Activated T-cell treated with anti-CD3 and anti-CD28 coated beads, Interleukin-2, amount 50 U/mL, for 24 hours (primary cell): Measurements from ENCODE around the gene PPP1CA.
A peak's percentile ranks its signal among the peaks of the same experiment; 100 is the strongest.
"Not testable (repeated sequence)": the region's sequence is repeated elsewhere in the genome, so short reads cannot be mapped to it uniquely, and the experiment has no call there.

ENCODE experiments used
- DNase-seq: peaks from one replicate; pipeline ENCODE4 v3.0.0-alpha.2; 2020
- H3K27ac Mint-ChIP-seq: 2 replicates; pipeline ENCODE4 v1.8.0; 2020; ENCODE audit warnings: mild to moderate bottlenecking, mixed read lengths
- H3K27me3 Mint-ChIP-seq: 2 replicates; pipeline ENCODE4 v1.8.0; 2020; ENCODE audit warnings: mixed read lengths
- H3K36me3 Mint-ChIP-seq: 2 replicates; pipeline ENCODE4 v1.8.0; 2020; ENCODE audit warnings: low read depth, mixed read lengths
- H3K4me1 Mint-ChIP-seq: 2 replicates; pipeline ENCODE4 v1.8.0; 2020; ENCODE audit warnings: low read depth, mixed read lengths
- H3K4me3 Mint-ChIP-seq: 2 replicates; pipeline ENCODE4 v1.8.0; 2020; ENCODE audit warnings: mild to moderate bottlenecking, moderate library complexity, mixed read lengths
- H3K9me3 Mint-ChIP-seq: 2 replicates; pipeline ENCODE4 v1.8.0; 2020; ENCODE audit warnings: mixed read lengths

PPP1CA gene

GRCh38 chr11:67428052-67429001, 26.7 kb upstream of the PPP1CA start, which contains the start of gene RPS6KB2:
TSS of gene RPS6KB2 (plus strand) at chr11:67428494. CDS start at chr11:67428546, 52 bp downstream.
- DNase-seq: peak; percentile 100
- Mint-ChIP-seq H3K9me3 (no peaks in the 10 kb centered on the region), H3K27me3 (no peaks in the 10 kb centered on the region), H3K27ac (peak within 1 kb of the TSS; percentile 97), H3K4me3 (peak within 1 kb of the TSS; percentile 92), H3K4me1 (peaks cover 42% of the 10 kb centered on the region), H3K36me3 (peaks cover 48% of the 10 kb centered on the region)

- H3K9me3 Mint-ChIP-seq, H3K27me3 Mint-ChIP-seq, DNase-seq: not testable (repeated sequence)
- peak overlapping the region; percentile 97 for H3K27ac Mint-ChIP-seq
- H3K4me3 Mint-ChIP-seq: peak overlapping the region; percentile 92
- H3K36me3 Mint-ChIP-seq: peaks cover 38% of the 10 kb centered on the region
- H3K4me1 Mint-ChIP-seq: peaks cover 36% of the 10 kb centered on the region
Observed at GRCh38 chr11:67427364-67427859, 25.8 kb upstream of the PPP1CA start.

GRCh38 chr11:67423891-67424613, 22.4 kb upstream of the PPP1CA start:
- H3K27me3 Mint-ChIP-seq: no peaks in the 10 kb centered on the region
- no peaks in the 10 kb centered on the region for H3K9me3 Mint-ChIP-seq
- no peak overlapping the region for H3K27ac Mint-ChIP-seq
- peaks cover 30% of the 10 kb centered on the region for H3K4me1 Mint-ChIP-seq
- no peak for DNase-seq
- peaks cover 7% of the 10 kb centered on the region for H3K36me3 Mint-ChIP-seq
- H3K4me3 Mint-ChIP-seq: no peak overlapping the region

- H3K4me3 Mint-ChIP-seq: no peak overlapping the region
- H3K27me3 Mint-ChIP-seq: no peaks in the 10 kb centered on the region
- peaks cover 34% of the 10 kb centered on the region for H3K4me1 Mint-ChIP-seq
- H3K27ac Mint-ChIP-seq: no peak overlapping the region
- H3K36me3 Mint-ChIP-seq: peaks cover 2% of the 10 kb centered on the region
- H3K9me3 Mint-ChIP-seq: no peaks in the 10 kb centered on the region
- DNase-seq: no peak
Observed at GRCh38 chr11:67423466-67423865, 21.8 kb upstream of the PPP1CA start.

GRCh38 chr11:67422891-67423290, 21.2 kb upstream of the PPP1CA start:
- H3K36me3 Mint-ChIP-seq: no peaks in the 10 kb centered on the region
- H3K4me3 Mint-ChIP-seq: no peak overlapping the region
- no peak overlapping the region for H3K27ac Mint-ChIP-seq
- no peak for DNase-seq
- H3K4me1 Mint-ChIP-seq: peaks cover 38% of the 10 kb centered on the region
- H3K9me3 Mint-ChIP-seq: no peaks in the 10 kb centered on the region
- H3K27me3 Mint-ChIP-seq: no peaks in the 10 kb centered on the region

GRCh38 chr11:67421430-67422031, 19.9 kb upstream of the PPP1CA start:
- peak overlapping the region; percentile 86 for H3K27ac Mint-ChIP-seq
- H3K4me3 Mint-ChIP-seq: peak overlapping the region; percentile 65
- no peaks in the 10 kb centered on the region for H3K27me3 Mint-ChIP-seq
- no peak for DNase-seq
- no peaks in the 10 kb centered on the region for H3K36me3 Mint-ChIP-seq
- H3K9me3 Mint-ChIP-seq: no peaks in the 10 kb centered on the region
- H3K4me1 Mint-ChIP-seq: peaks cover 43% of the 10 kb centered on the region

- H3K27ac Mint-ChIP-seq: peak overlapping the region; percentile 90
- peak overlapping the region; percentile 79 for H3K4me3 Mint-ChIP-seq
- H3K4me1 Mint-ChIP-seq: peaks cover 50% of the 10 kb centered on the region
- H3K27me3 Mint-ChIP-seq: no peaks in the 10 kb centered on the region
- no peaks in the 10 kb centered on the region for H3K9me3 Mint-ChIP-seq
- H3K36me3 Mint-ChIP-seq: no peaks in the 10 kb centered on the region
- DNase-seq: peak; percentile 100
Observed at GRCh38 chr11:67420646-67421429, 19.2 kb upstream of the PPP1CA start.

- peak overlapping the region; percentile 90 for H3K27ac Mint-ChIP-seq
- H3K36me3 Mint-ChIP-seq: no peaks in the 10 kb centered on the region
- peak; percentile 72 for DNase-seq
- peaks cover 51% of the 10 kb centered on the region for H3K4me1 Mint-ChIP-seq
- no peaks in the 10 kb centered on the region for H3K9me3 Mint-ChIP-seq
- peak overlapping the region; percentile 79 for H3K4me3 Mint-ChIP-seq
- no peaks in the 10 kb centered on the region for H3K27me3 Mint-ChIP-seq
Observed at GRCh38 chr11:67420147-67420645, 18.5 kb upstream of the PPP1CA start.

GRCh38 chr11:67419325-67420049, 17.8 kb upstream of the PPP1CA start:
- peak overlapping the region; percentile 90 for H3K27ac Mint-ChIP-seq
- H3K4me1 Mint-ChIP-seq: peaks cover 54% of the 10 kb centered on the region

GRCh38 chr11:67418476-67419281, 17.0 kb upstream of the PPP1CA start:
- H3K27me3 Mint-ChIP-seq: no peaks in the 10 kb centered on the region
- H3K9me3 Mint-ChIP-seq: no peaks in the 10 kb centered on the region
- H3K27ac Mint-ChIP-seq: peak overlapping the region; percentile 79
- H3K4me3 Mint-ChIP-seq: peak overlapping the region; percentile 79
- DNase-seq: peak; percentile 67
- no peaks in the 10 kb centered on the region for H3K36me3 Mint-ChIP-seq
- H3K4me1 Mint-ChIP-seq: peaks cover 54% of the 10 kb centered on the region

More at GRCh38 chr11:67419325-67420049, 17.8 kb upstream of the PPP1CA start:
- Mint-ChIP-seq H3K4me3 (peak overlapping the region; percentile 79), H3K36me3 (no peaks in the 10 kb centered on the region), H3K9me3 (no peaks in the 10 kb centered on the region), H3K27me3 (no peaks in the 10 kb centered on the region)
- DNase-seq: peak; percentile 52

- Mint-ChIP-seq H3K27me3 (no peaks in the 10 kb centered on the region), H3K36me3 (no peaks in the 10 kb centered on the region), H3K4me1 (peaks cover 62% of the 10 kb centered on the region), H3K9me3 (no peaks in the 10 kb centered on the region), H3K4me3 (no peak overlapping the region), H3K27ac (no peak overlapping the region)
- DNase-seq: no peak
Observed at GRCh38 chr11:67417425-67417824, 15.8 kb upstream of the PPP1CA start.

- peak overlapping the region; percentile 80 for H3K27ac Mint-ChIP-seq
- peaks cover 69% of the 10 kb centered on the region for H3K4me1 Mint-ChIP-seq
Observed at GRCh38 chr11:67416416-67417335, 15.0 kb upstream of the PPP1CA start.

More at GRCh38 chr11:67416416-67417335, 15.0 kb upstream of the PPP1CA start:
- Mint-ChIP-seq H3K4me3 (peak overlapping the region; percentile 64), H3K36me3 (no peaks in the 10 kb centered on the region), H3K9me3 (no peaks in the 10 kb centered on the region), H3K27me3 (no peaks in the 10 kb centered on the region)
- DNase-seq: peak; percentile 69
